ENCODE data around the gene LAX1.
A peak's percentile ranks its signal among the peaks of the same experiment; 100 is the strongest.

Gene LAX1

DNA sequence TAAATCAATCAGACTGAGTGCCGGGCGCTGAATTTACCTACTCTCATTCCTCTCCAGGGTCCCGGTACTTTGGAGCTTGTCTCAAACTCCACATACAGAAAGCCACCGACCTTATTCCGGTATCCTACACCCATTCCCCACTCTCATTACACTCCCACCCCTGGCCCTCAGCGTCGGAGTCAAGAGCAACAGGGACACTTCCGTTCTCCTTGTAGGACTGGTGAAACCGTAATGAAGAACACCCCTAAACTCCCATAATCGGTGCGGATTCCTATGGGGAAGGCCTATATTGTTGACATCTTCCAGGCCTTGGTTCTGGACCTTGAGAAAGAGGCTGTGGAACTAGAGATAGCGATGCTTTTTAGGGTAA lies 31.2 kb downstream of the LAX1 start:
- peak overlapping the region; percentile 98 for H3K4me3 ChIP-seq (ENCODE audit: low read length)
- peaks cover 12% of the 10 kb centered on the region for H3K4me1 ChIP-seq (ENCODE audit: insufficient read depth, low read length)
- peaks cover 42% of the 10 kb centered on the region for H3K36me3 ChIP-seq (ENCODE audit: insufficient read depth, low read depth, low read length)
- H3K9me3 ChIP-seq (ENCODE audit: insufficient read depth, low read depth, low read length) = peaks cover 3% of the 10 kb centered on the region; the same call in 1 of the 2 replicates
- H3K27ac ChIP-seq (ENCODE audit: low read length) = peak overlapping the region; percentile 100
- H3K27me3 ChIP-seq (ENCODE audit: insufficient read depth, low read length) = no peaks in the 10 kb centered on the region
- H3K9ac ChIP-seq (ENCODE audit: low read depth, low read length) = peak overlapping the region; percentile 100

DNA sequence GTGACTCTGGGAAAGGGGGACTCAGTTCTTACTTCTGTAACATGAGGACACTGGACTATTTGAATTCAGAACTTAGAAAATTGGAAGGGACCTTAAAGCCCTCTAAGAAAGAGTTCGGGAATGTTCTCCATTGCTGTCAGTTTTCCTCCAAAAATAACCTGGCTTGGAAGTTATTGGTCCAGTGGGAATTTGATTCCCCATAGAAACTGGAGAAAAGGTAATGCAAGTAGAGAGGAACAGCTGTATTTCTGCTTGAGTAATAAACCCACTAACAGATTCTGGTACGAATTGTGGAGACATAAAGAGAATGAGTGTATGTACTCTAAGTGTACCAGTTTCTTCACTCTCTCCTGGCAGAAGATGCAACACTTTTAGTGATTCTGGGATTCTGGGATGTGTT lies 32.2 kb downstream of the LAX1 start:
- Histone ChIP-seq H3K27ac (ENCODE audit: low read length) (no peak overlapping the region), H3K4me3 (ENCODE audit: low read length) (peak overlapping the region; percentile 98), H3K4me1 (ENCODE audit: insufficient read depth, low read length) (peaks cover 12% of the 10 kb centered on the region)

DNA sequence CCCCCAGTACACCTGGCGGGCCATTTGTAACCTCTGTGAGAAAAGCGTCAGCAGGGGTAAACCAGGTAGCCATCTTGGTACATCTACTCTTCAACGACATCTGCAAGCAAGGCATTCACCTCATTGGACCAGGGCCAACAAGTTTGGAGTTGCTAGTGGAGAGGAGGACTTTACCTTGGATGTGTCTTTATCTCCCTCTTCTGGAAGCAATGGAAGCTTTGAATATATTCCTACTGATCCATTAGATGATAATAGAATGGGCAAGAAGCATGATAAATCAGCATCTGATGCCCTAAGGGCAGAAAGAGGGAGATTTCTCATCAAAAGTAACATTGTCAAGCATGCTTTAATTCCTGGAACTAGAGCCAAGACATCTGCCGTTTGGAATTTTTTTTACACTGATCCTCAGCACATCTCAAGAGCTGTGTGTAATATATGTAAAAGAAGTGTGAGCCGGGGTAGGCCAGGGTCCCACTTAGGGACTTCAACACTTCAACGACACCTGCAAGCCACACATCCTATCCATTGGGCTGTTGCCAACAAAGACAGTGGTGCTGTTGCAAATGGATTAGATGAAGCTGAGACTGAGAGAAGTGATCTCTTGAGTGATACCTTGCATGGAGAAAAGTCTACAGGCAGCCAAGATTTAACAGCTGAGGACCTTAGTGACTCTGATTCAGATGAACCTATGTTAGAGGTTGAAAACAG lies 33.1 kb downstream of the LAX1 start:
- Histone ChIP-seq H3K4me3 (ENCODE audit: low read length) (no peak overlapping the region), H3K9me3 (ENCODE audit: insufficient read depth, low read depth, low read length) (peaks cover 3% of the 10 kb centered on the region; the same call in 1 of the 2 replicates), H3K27me3 (ENCODE audit: insufficient read depth, low read length) (no peaks in the 10 kb centered on the region), H3K27ac (ENCODE audit: low read length) (no peak overlapping the region), H3K9ac (ENCODE audit: low read depth, low read length) (no peak overlapping the region), H3K4me1 (ENCODE audit: insufficient read depth, low read length) (peaks cover 12% of the 10 kb centered on the region), H3K36me3 (ENCODE audit: insufficient read depth, low read depth, low read length) (peaks cover 59% of the 10 kb centered on the region)

More for the DNA sequence above, 32.2 kb downstream of the LAX1 start:
- H3K27me3 ChIP-seq (ENCODE audit: insufficient read depth, low read length) = no peaks in the 10 kb centered on the region
- peaks cover 3% of the 10 kb centered on the region; the same call in 1 of the 2 replicates for H3K9me3 ChIP-seq (ENCODE audit: insufficient read depth, low read depth, low read length)
- H3K9ac ChIP-seq (ENCODE audit: low read depth, low read length) = peak overlapping the region; percentile 100; the same call in 1 of the 2 replicates
- peaks cover 52% of the 10 kb centered on the region for H3K36me3 ChIP-seq (ENCODE audit: insufficient read depth, low read depth, low read length)

DNA sequence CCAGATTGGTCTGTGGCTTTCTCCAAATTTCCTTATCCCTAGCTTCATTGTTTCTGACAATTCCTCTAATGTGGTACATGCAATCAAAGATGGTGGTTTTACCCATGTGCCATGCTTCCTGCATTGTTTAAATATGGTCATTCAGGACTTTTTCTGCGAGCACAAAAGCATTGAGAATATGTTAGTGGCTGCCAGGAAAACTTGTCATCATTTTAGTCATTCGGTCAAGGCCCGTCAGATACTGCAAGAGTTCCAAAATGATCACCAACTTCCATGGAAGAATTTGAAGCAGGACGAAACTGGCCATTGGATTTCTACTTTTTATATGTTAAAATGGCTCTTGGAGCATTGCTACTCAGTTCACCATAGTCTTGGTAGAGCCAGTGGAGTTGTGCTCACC lies 34.2 kb downstream of the LAX1 start:
- H3K9ac ChIP-seq (ENCODE audit: low read depth, low read length) = no peak overlapping the region
- peaks cover 67% of the 10 kb centered on the region for H3K36me3 ChIP-seq (ENCODE audit: insufficient read depth, low read depth, low read length)
- H3K4me3 ChIP-seq (ENCODE audit: low read length) = no peak overlapping the region
- H3K9me3 ChIP-seq (ENCODE audit: insufficient read depth, low read depth, low read length) = peaks cover 3% of the 10 kb centered on the region; the same call in 1 of the 2 replicates
- no peak overlapping the region for H3K27ac ChIP-seq (ENCODE audit: low read length)
- H3K4me1 ChIP-seq (ENCODE audit: insufficient read depth, low read length) = peaks cover 12% of the 10 kb centered on the region
- H3K27me3 ChIP-seq (ENCODE audit: insufficient read depth, low read length) = no peaks in the 10 kb centered on the region

DNA sequence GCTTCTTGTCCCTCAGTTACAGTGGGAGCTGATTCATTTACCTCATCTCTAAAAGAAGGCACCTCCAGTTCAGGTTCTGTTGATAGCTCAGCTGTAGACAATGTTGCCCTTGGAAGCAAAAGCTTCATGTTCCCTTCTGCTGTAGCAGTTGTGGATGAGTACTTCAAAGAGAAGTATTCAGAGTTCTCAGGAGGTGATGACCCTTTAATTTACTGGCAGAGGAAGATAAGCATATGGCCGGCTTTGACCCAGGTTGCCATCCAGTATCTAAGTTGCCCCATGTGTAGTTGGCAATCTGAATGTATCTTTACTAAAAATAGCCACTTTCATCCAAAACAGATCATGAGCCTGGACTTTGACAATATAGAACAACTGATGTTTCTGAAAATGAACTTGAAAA lies 35.0 kb downstream of the LAX1 start:
- Histone ChIP-seq H3K4me1 (ENCODE audit: insufficient read depth, low read length) (peaks cover 11% of the 10 kb centered on the region), H3K27ac (ENCODE audit: low read length) (no peak overlapping the region), H3K4me3 (ENCODE audit: low read length) (no peak overlapping the region), H3K36me3 (ENCODE audit: insufficient read depth, low read depth, low read length) (peaks cover 71% of the 10 kb centered on the region), H3K27me3 (ENCODE audit: insufficient read depth, low read length) (no peaks in the 10 kb centered on the region), H3K9ac (ENCODE audit: low read depth, low read length) (no peak overlapping the region), H3K9me3 (ENCODE audit: insufficient read depth, low read depth, low read length) (peaks cover 3% of the 10 kb centered on the region; the same call in 1 of the 2 replicates)

DNA sequence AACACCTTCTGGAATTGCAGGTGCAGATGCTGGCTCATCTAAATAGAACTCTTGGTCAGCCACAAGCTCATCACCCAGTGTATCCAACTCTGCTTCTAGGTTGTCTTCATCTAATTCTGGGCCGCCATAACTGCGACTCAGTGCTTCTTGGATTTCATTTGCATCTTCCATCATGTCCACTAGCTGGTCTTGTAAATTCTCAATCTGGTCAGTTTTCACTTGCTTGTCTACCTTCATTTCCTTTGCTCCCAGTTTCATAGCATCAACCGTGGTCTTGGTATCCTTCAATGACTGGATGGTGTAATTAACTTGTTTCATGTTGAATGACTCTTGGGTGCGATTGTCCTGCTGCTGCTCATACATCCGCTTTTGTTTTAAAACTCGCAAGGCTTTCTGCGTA lies 40.7 kb downstream of the LAX1 start:
- H3K36me3 ChIP-seq (ENCODE audit: insufficient read depth, low read depth, low read length) = peaks cover 64% of the 10 kb centered on the region
- H3K9me3 ChIP-seq (ENCODE audit: insufficient read depth, low read depth, low read length) = no peaks in the 10 kb centered on the region
- H3K27me3 ChIP-seq (ENCODE audit: insufficient read depth, low read length) = no peaks in the 10 kb centered on the region
- H3K4me1 ChIP-seq (ENCODE audit: insufficient read depth, low read length) = no peaks in the 10 kb centered on the region
- no peak overlapping the region for H3K27ac ChIP-seq (ENCODE audit: low read length)
- H3K9ac ChIP-seq (ENCODE audit: low read depth, low read length) = no peak overlapping the region
- H3K4me3 ChIP-seq (ENCODE audit: low read length) = no peak overlapping the region

DNA sequence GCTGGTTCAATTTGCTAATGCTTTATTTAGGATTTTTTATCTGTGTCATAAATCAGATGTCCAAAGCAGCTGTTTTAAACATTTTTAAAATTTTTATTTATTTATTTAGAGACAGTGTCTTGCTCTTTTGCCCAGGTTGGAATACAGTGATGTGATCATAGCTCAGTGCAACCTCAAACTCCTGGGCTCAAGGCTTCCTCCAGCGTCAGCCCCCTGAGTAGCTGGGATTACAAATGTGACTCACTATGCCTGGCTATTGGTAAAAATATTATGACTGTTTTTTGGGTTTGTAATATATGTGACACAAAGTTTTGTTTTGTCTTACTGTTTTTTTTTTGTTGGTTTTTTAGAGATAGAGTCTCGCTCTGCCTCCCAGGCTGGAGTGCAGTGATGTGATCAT lies 42.2 kb downstream of the LAX1 start:
- Histone ChIP-seq H3K9me3 (ENCODE audit: insufficient read depth, low read depth, low read length) (no peaks in the 10 kb centered on the region), H3K27me3 (ENCODE audit: insufficient read depth, low read length) (no peaks in the 10 kb centered on the region), H3K36me3 (ENCODE audit: insufficient read depth, low read depth, low read length) (peaks cover 52% of the 10 kb centered on the region), H3K27ac (ENCODE audit: low read length) (no peak overlapping the region), H3K4me3 (ENCODE audit: low read length) (no peak overlapping the region), H3K9ac (ENCODE audit: low read depth, low read length) (no peak overlapping the region), H3K4me1 (ENCODE audit: insufficient read depth, low read length) (no peaks in the 10 kb centered on the region)

DNA sequence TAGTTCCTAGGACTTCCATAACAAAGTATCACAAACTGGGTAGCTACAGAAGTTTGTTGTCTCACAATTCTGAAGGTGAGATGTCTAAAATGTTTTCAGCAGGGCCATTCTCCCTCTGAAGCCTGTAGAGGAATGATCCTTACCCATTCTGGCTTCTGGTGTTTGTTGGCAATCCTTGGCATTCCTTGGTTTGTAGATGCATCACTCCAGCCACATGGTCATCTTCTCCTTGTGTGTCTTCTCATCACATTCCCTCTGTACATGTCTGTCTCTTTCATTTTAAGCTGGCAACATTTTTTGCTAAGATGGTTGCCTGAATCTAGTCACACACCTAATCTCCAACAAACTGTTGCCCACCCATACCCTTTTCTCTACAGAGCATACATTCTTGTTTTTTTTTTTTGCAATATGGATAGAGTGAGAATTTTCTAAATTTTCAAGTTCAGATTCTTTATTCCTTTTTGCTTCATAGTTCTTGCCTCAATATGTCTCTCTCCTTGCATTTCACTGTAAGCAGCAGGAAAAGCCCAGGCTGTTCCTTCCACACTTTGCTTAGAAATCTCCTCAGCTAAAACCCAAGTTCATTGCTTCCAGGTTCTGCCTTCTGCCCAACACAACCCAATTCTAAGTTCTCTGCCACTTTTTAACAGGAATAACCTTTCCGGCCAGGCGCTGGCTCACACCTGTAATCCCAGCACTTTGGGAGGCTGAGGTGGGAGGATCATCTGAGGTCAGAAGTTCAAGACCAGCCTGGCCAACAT lies 48.8 kb downstream of the LAX1 start:
- Histone ChIP-seq H3K9me3 (ENCODE audit: insufficient read depth, low read depth, low read length) (no peaks in the 10 kb centered on the region), H3K4me1 (ENCODE audit: insufficient read depth, low read length) (no peaks in the 10 kb centered on the region), H3K27me3 (ENCODE audit: insufficient read depth, low read length) (no peaks in the 10 kb centered on the region), H3K4me3 (ENCODE audit: low read length) (no peak overlapping the region), H3K36me3 (ENCODE audit: insufficient read depth, low read depth, low read length) (peaks cover 59% of the 10 kb centered on the region), H3K27ac (ENCODE audit: low read length) (no peak overlapping the region), H3K9ac (ENCODE audit: low read depth, low read length) (no peak overlapping the region)

DNA sequence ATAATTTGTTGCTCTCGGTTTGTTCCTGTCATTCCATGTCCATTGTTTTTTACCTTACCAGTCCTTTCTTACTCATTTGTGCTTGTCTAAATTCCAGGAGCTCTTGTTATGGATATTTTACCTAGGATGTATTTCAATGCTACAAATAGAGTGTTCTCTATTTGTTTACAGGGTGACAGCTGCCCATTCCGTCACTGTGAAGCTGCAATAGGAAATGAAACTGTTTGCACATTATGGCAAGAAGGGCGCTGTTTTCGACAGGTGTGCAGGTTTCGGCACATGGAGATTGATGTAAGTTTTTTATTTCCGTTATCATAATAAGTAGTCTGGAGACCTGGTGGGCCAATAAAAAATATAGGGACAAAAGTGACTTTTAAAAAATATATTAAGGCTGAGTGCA lies 53.4 kb downstream of the LAX1 start:
- Histone ChIP-seq H3K4me3 (ENCODE audit: low read length) (no peak overlapping the region), H3K27ac (ENCODE audit: low read length) (no peak overlapping the region), H3K9me3 (ENCODE audit: insufficient read depth, low read depth, low read length) (no peaks in the 10 kb centered on the region), H3K4me1 (ENCODE audit: insufficient read depth, low read length) (no peaks in the 10 kb centered on the region), H3K36me3 (ENCODE audit: insufficient read depth, low read depth, low read length) (peaks cover 88% of the 10 kb centered on the region), H3K9ac (ENCODE audit: low read depth, low read length) (no peak overlapping the region), H3K27me3 (ENCODE audit: insufficient read depth, low read length) (no peaks in the 10 kb centered on the region)

DNA sequence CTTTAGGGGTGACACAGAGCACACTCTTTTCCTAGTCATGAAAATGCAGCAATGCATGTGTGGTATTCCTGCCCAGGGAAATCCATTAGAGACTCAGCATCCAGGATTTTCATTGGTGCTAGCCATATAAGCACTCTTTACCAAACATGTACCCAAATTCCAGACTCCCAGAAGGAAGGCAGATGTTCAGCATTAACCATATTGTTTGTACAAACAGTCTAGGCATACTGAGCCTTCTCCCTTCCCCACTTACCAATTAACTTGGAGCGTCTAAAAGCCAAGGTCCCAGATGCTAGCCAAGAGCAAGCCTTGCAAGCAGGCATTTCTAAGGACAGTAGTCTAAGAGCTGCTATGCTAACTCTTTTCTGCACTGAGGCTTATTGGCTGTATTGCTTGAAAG lies 58.3 kb downstream of the LAX1 start:
- Histone ChIP-seq H3K9me3 (ENCODE audit: insufficient read depth, low read depth, low read length) (no peaks in the 10 kb centered on the region), H3K27me3 (ENCODE audit: insufficient read depth, low read length) (no peaks in the 10 kb centered on the region), H3K4me3 (ENCODE audit: low read length) (no peak overlapping the region), H3K4me1 (ENCODE audit: insufficient read depth, low read length) (no peaks in the 10 kb centered on the region), H3K27ac (ENCODE audit: low read length) (no peak overlapping the region), H3K36me3 (ENCODE audit: insufficient read depth, low read depth, low read length) (peaks cover 88% of the 10 kb centered on the region), H3K9ac (ENCODE audit: low read depth, low read length) (no peak overlapping the region)

Measured in iPS-20b (cell line).